ENCODE measurements around the gene CEMP1.

Gene CEMP1

GRCh38 chr16:2513405-2514332 lies 17.5 kb downstream of the CEMP1 start, which contains the start of gene ATP6V0C:
Gene ATP6V0C (plus strand): TSS chr16:2513952. CDS start chr16:2514104, 152 bp downstream.
- ATAC-seq (replicated peaks; ENCODE audit: extremely low read depth, poor library complexity, severe bottlenecking) = peak; percentile 89
- Mint-ChIP-seq H3K27ac (ENCODE audit: low read depth) (peak within 1 kb of the TSS; percentile 96), H3K4me3 (peak within 1 kb of the TSS; percentile 87), H3K27me3 (no peaks in the 10 kb centered on the region), H3K4me1 (peaks cover 59% of the 10 kb centered on the region), H3K36me3 (ENCODE audit: insufficient read depth) (peaks cover 22% of the 10 kb centered on the region), H3K9me3 (no peaks in the 10 kb centered on the region)
- peak; percentile 89 for DNase-seq (ENCODE audit: low spot score in 2 of 2)

DNA sequence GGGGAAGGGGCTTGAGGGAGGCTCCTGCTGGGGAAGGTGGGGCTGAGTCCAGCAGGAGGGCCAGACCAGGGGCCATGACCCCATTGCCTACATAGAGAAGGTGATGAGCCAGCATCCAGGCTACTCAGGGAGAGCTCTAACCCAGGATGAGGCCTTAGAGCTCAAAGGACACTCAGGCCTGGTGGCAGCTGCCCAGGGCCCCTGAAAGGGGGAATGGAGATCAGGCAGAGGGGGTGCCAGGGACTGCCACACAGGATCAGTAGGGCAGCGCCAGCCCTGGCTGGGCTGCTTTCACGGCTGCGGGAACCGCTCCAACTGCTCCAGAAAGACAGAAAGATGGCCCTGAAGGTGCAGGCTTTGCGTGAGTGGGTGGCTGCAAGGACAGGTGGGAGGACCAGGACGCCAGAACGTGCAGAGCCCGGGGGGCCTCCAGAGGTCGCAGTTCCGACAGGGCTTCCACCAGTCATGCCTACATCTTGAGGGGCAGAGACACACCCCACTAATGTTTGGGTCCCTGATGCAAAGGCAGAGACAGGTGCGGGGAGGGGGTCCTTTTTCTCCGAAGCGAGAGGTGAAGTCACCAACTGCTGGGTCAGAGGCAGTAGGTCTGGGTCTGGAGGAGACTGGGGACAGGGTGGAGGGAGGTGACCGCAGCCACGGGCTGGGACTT lies 18.3 kb downstream of the CEMP1 start:
- Mint-ChIP-seq H3K4me3 (peak overlapping the region; percentile 87), H3K9me3 (no peaks in the 10 kb centered on the region), H3K27me3 (no peaks in the 10 kb centered on the region), H3K4me1 (peaks cover 52% of the 10 kb centered on the region), H3K27ac (ENCODE audit: low read depth) (peak overlapping the region; percentile 96), H3K36me3 (ENCODE audit: insufficient read depth) (peaks cover 22% of the 10 kb centered on the region)
- no peak for DNase-seq (ENCODE audit: low spot score in 2 of 2)
- no peak for ATAC-seq (replicated peaks; ENCODE audit: extremely low read depth, poor library complexity, severe bottlenecking)

DNA sequence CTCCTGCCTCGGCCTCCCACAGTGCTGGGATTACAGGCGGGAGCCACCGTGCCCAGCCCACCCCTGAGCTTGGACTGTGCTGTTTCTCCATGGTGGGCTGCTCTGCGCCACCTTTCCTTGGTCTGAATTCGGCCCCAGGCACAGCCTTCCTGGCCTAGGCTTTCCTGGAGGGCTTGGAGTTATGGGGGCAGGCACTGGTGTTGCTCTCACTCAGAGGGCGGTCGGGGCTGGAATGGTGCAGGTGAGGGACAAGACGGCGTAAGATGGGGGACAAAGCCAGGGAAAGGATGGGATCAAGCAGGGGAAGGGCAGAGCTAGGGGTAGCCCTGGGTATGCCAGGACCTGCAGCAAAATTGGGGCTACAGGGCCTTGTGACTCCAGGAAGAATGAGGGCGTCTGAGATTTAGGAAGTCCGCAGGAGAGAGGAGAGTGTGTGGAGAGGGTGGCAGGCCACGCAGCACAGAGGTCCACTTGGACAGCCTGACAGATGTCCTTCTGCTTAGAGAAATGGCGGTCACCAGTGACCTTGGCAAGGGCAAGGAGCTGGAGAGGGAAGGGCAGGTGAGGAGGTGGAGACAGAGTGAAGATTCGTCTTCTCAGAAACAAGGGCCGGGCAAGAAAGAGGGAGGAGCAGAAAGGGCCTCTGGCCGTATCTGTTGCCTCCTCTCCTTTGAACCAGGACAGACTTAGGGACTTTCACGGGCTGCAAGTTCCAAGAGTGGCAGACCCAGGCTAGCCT lies 19.0 kb downstream of the CEMP1 start:
- Mint-ChIP-seq H3K27me3 (no peaks in the 10 kb centered on the region), H3K36me3 (ENCODE audit: insufficient read depth) (peaks cover 22% of the 10 kb centered on the region), H3K4me3 (peak overlapping the region; percentile 87), H3K9me3 (no peaks in the 10 kb centered on the region), H3K4me1 (peaks cover 45% of the 10 kb centered on the region), H3K27ac (ENCODE audit: low read depth) (peak overlapping the region; percentile 96)
- ATAC-seq (replicated peaks; ENCODE audit: extremely low read depth, poor library complexity, severe bottlenecking) = no peak
- DNase-seq (ENCODE audit: low spot score in 2 of 2) = no peak

- Mint-ChIP-seq H3K9me3 (no peaks in the 10 kb centered on the region), H3K4me1 (peaks cover 36% of the 10 kb centered on the region), H3K36me3 (ENCODE audit: insufficient read depth) (peaks cover 19% of the 10 kb centered on the region), H3K4me3 (no peak overlapping the region), H3K27ac (ENCODE audit: low read depth) (no peak overlapping the region), H3K27me3 (no peaks in the 10 kb centered on the region)
- ATAC-seq (replicated peaks; ENCODE audit: extremely low read depth, poor library complexity, severe bottlenecking) (no peak), DNase-seq (ENCODE audit: low spot score in 2 of 2) (no peak)
Observed at GRCh38 chr16:2511128-2511800, 19.9 kb downstream of the CEMP1 start.

GRCh38 chr16:2508722-2509400 lies 22.3 kb downstream of the CEMP1 start:
- no peaks in the 10 kb centered on the region for H3K9me3 Mint-ChIP-seq
- H3K36me3 Mint-ChIP-seq (ENCODE audit: insufficient read depth) = peaks cover 7% of the 10 kb centered on the region
- ATAC-seq (replicated peaks; ENCODE audit: extremely low read depth, poor library complexity, severe bottlenecking) (no peak), DNase-seq (ENCODE audit: low spot score in 2 of 2) (no peak)
- no peak overlapping the region for H3K4me3 Mint-ChIP-seq
- H3K27ac Mint-ChIP-seq (ENCODE audit: low read depth) = no peak overlapping the region
- peaks cover 18% of the 10 kb centered on the region for H3K4me1 Mint-ChIP-seq
- H3K27me3 Mint-ChIP-seq = no peaks in the 10 kb centered on the region

DNA sequence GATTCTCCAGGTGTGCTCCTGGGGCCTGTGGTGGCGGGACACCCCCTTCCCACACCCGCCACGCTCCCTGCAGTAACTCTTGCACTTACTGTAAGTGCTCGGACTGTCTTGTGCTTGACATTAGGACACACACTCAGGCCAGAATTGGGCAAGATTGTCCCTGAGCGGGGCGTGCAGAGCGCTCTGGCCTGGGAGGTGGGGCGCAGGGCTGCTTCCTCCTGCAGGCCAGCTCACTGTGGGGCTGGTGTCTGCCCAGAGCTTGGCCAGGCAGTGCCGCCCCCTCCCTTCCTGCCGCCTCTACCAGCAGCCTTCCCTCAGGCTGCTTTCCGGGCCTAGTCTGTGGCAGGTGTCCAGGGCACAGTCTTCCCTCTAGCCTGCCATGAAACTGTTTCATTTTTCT lies 23.5 kb downstream of the CEMP1 start:
- no peak for DNase-seq (ENCODE audit: low spot score in 2 of 2)
- H3K27ac Mint-ChIP-seq (ENCODE audit: low read depth) = no peak overlapping the region
- ATAC-seq (replicated peaks; ENCODE audit: extremely low read depth, poor library complexity, severe bottlenecking) = no peak
- H3K4me3 Mint-ChIP-seq = no peak overlapping the region
- H3K36me3 Mint-ChIP-seq (ENCODE audit: insufficient read depth) = no peaks in the 10 kb centered on the region
- H3K9me3 Mint-ChIP-seq = no peaks in the 10 kb centered on the region
- H3K27me3 Mint-ChIP-seq = no peaks in the 10 kb centered on the region
- H3K4me1 Mint-ChIP-seq = peaks cover 9% of the 10 kb centered on the region

DNA sequence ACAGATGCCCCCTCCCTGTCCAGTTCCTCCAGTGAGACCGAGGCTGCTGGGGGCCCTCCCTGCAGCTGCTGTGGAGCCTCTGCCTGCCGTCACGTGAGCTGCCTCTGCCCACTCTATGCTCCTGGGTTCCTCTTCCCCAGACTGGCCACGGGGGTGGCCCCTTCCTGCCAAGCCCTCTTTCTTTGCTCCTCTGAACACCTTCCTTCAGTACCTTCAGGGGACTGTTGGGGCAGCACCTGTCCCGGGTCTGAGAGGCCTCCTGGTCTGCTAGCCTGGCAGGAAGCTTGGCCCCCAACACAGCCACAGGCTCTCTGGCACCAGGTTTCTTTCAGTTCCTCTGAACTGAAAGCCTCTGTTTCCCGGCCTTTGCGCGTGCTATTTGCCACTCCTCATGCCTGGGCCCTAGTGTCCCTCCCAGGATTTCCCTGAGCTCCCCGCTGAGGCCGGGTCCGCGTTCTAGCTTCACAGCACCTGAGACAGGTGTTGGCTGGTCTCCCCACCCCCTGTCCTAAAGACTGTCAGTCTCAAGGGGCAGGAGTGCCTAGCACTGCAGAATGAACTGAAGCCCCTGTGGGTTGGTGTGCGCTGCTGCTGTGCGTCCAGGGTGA lies 24.1 kb downstream of the CEMP1 start:
- H3K27ac Mint-ChIP-seq (ENCODE audit: low read depth) = no peak overlapping the region
- no peaks in the 10 kb centered on the region for H3K36me3 Mint-ChIP-seq (ENCODE audit: insufficient read depth)
- peaks cover 4% of the 10 kb centered on the region for H3K4me1 Mint-ChIP-seq
- no peak overlapping the region for H3K4me3 Mint-ChIP-seq
- DNase-seq (ENCODE audit: low spot score in 2 of 2) (no peak), ATAC-seq (replicated peaks; ENCODE audit: extremely low read depth, poor library complexity, severe bottlenecking) (peak; percentile 40)
- H3K9me3 Mint-ChIP-seq = no peaks in the 10 kb centered on the region
- H3K27me3 Mint-ChIP-seq = no peaks in the 10 kb centered on the region

- H3K4me1 Mint-ChIP-seq = no peaks in the 10 kb centered on the region
- H3K27ac Mint-ChIP-seq (ENCODE audit: low read depth) = no peak overlapping the region
- H3K9me3 Mint-ChIP-seq = no peaks in the 10 kb centered on the region
- H3K4me3 Mint-ChIP-seq = no peak overlapping the region
- H3K36me3 Mint-ChIP-seq (ENCODE audit: insufficient read depth) = peaks cover 3% of the 10 kb centered on the region
- no peaks in the 10 kb centered on the region for H3K27me3 Mint-ChIP-seq
- DNase-seq (ENCODE audit: low spot score in 2 of 2) (no peak), ATAC-seq (replicated peaks; ENCODE audit: extremely low read depth, poor library complexity, severe bottlenecking) (no peak)
Observed at GRCh38 chr16:2505695-2506094, 25.5 kb downstream of the CEMP1 start.

DNA sequence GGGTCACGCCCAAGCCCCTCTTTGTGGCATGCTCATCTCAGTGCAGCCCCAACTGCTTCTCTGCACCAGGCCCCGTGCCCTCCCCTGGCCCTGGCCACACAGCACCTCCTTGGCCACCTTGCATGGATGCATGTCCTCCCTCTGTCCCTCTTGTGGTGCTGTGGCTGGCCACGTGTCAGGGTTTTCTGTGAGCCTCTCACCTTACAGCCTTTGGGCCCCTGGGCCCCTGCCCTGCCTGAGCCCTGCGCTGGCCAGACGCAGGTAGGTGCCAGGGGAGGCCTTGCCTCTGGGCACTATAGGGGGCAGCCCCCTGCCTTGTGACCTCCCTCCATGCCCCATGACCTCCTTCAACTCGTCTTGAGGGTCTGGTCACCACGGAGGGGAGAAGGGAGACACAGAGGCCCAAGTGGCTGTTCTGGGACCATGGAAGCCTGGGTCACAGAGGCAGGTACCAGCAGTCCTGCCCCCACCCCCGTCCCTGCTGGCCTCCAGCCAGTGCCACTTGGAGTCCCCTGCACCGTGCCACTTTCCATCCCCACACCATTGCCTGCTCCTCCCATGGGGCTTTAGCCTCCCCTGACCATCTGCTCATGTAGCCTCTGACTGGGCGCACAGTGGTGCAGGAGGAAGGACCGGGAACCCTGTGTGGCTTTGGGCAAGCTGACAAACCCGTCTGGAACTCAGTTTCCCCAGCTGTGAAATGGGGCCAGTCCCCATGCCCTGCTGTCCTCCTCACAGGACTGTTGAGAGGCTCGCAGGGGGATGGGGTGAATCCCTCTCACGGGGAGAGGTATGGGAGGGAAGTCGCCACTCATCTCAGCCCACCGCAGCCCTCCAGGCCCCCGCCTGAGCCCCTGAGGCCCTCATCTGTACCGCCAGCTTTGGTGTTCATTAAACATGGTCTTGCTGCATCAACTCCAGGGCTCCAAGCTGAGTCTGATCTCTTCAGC lies 29.0 kb downstream of the CEMP1 start:
- Mint-ChIP-seq H3K4me3 (no peak overlapping the region), H3K27me3 (no peaks in the 10 kb centered on the region), H3K36me3 (ENCODE audit: insufficient read depth) (peaks cover 4% of the 10 kb centered on the region), H3K4me1 (no peaks in the 10 kb centered on the region), H3K27ac (ENCODE audit: low read depth) (no peak overlapping the region), H3K9me3 (no peaks in the 10 kb centered on the region)
- DNase-seq (ENCODE audit: low spot score in 2 of 2) (no peak), ATAC-seq (replicated peaks; ENCODE audit: extremely low read depth, poor library complexity, severe bottlenecking) (no peak)

DNA sequence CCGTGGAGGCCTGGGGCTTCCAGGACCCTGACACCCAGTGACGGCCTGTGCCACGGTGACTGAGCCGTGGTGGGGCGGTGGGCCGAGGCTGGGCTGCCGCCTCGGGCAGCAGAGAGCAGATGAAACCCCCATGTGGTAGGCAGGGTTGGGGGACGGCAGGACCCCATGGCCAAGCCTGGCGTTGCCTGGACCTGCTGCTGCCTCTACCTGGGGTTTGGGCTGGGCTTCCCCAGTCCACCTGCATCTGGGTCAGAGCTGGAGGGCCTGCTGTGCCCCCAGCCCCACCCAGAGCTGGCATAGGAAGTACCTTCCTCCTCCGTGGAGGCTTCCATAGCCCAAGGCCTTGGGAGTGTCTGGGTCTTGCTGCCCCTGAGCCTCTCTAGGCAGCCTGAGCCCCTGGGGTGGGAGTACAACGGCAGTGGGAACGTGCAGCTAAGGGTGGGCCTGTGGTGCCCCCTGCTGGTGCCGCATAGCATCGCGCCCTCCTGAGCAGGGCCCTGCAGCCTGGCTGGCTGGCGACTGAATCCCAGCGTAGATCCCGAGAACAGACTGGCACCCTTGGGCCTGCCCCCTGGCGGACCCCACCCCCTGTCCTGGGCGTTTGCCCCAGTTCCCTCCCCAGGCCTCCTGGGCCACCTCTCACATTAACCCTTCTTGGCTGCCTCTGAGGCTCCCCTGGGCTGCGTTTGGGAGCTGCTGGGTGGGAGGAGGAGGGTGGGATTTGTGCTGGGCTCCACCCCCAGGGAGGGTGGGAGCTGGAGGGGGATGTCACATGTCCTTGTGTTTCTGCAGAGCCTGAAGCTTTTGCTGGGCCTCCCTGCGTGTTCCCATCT lies 30.1 kb downstream of the CEMP1 start:
- DNase-seq (ENCODE audit: low spot score in 2 of 2) (peak; percentile 72 to 82), ATAC-seq (replicated peaks; ENCODE audit: extremely low read depth, poor library complexity, severe bottlenecking) (peak; percentile 93)
- H3K9me3 Mint-ChIP-seq = no peaks in the 10 kb centered on the region
- H3K27me3 Mint-ChIP-seq = no peaks in the 10 kb centered on the region
- H3K4me3 Mint-ChIP-seq = no peak overlapping the region
- H3K27ac Mint-ChIP-seq (ENCODE audit: low read depth) = no peak overlapping the region
- no peaks in the 10 kb centered on the region for H3K4me1 Mint-ChIP-seq
- H3K36me3 Mint-ChIP-seq (ENCODE audit: insufficient read depth) = peaks cover 4% of the 10 kb centered on the region

All from central memory CD8-positive, alpha-beta T cell (primary cell).